ENCODE data around the gene SSB. TPM values are rescaled to one million over a fixed set of nuclear protein-coding genes. Genes with fewer than 3 reads are reported as not detected.

SSB gene
- total and polyA plus RNA-seq, 2 of the 4 experiments (the other 2 are of a cell fraction), result 41.2 to 75.5 TPM

DNA sequence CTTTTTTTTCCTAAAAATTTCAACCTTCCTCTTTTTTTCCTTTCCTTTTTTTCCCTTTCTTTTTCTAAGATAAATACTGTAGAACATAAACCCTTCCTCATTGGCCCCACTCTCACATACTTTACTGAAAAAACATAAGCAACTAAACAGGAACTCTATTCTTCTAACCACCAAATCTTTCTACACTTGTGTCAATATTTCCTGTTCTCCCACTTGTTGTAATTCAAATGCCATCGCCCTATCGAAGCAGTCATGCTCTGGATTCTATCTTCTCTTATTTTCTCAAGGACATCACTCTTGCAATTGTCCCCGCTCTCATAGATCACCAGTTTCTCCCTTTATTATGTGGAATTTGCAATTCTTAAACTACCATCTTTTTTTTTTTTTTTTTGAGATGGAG lies 20.2 kb upstream of the SSB start:
- ChIA-PET CTCF (interaction anchor here (0.6 kb wide), 1 partner anchor 43 kb away, joined by 3 read pairs; no protein-coding TSS in a partner anchor), POLR2A (ENCODE audit: unreplicated experiment) (no interaction called here)
- Histone ChIP-seq H3K4me1 (ENCODE audit: control insufficient read depth, insufficient read depth, low read length) (peaks cover 5% of the 10 kb centered on the region; the same call in 1 of the 2 replicates), H2BK20ac (ENCODE audit: low read depth, low read length) (no peak overlapping the region), H3K4me3 (ENCODE audit: insufficient read depth, low read depth, low read length) (no peak overlapping the region), H3K4ac (ENCODE audit: low read depth, low read length) (no peak overlapping the region), H3K9me1 (ENCODE audit: insufficient read depth, low read length) (no peaks in the 10 kb centered on the region), H2BK5ac (ENCODE audit: low read depth, low read length, poor library complexity, severe bottlenecking) (no peak overlapping the region), H3K14ac (replicated peaks; ENCODE audit: low read depth, low read length) (no peak overlapping the region), H2BK120ac (ENCODE audit: low read depth, low read length) (no peak overlapping the region), H3K18ac (ENCODE audit: low read depth, low read length) (no peak overlapping the region), H3K56ac (ENCODE audit: extremely low read depth, insufficient read depth, low read length) (no peak overlapping the region), H4K5ac (ENCODE audit: low read depth, low read length) (no peak overlapping the region), H4K8ac (ENCODE audit: low read depth in 2 of 2, low read length in 2 of 2) (no peak overlapping the region), H3K27ac (ENCODE audit: insufficient read depth, low read length) (no peak overlapping the region), H2AK9ac (replicated peaks; ENCODE audit: low read depth, low read length, poor library complexity) (no peak overlapping the region), H3K79me1 (ENCODE audit: low read depth in 1 of 2, low read length in 2 of 2) (no peaks in the 10 kb centered on the region), H4K20me1 (ENCODE audit: insufficient read depth, low read length) (no peaks in the 10 kb centered on the region), H3K23ac (ENCODE audit: low read depth, low read length) (no peak overlapping the region), H2BK15ac (ENCODE audit: low read depth, low read length) (no peak overlapping the region), H3K9ac (ENCODE audit: low read depth, low read length) (no peak overlapping the region), H3K27me3 (ENCODE audit: control insufficient read depth, insufficient read depth, low read length) (no peaks in the 10 kb centered on the region), H3K9me3 (ENCODE audit: control insufficient read depth, insufficient read depth, low read length) (no peaks in the 10 kb centered on the region), H2AK5ac (ENCODE audit: low read depth, low read length) (no peak overlapping the region), H4K91ac (ENCODE audit: insufficient read depth, low read depth, low read length) (no peak overlapping the region), H3K36me3 (ENCODE audit: control insufficient read depth, insufficient read depth, low read length) (no peaks in the 10 kb centered on the region), H3K4me2 (ENCODE audit: low read depth, low read length) (no peak overlapping the region), H2AFZ (replicated peaks; ENCODE audit: low read length, poor library complexity) (no peak overlapping the region)
- no peak for TF ChIP-seq RAD21 (IDR thresholded peaks at IDR 0.05; ENCODE audit: low read length)
- no peak for TF ChIP-seq MXI1 (IDR thresholded peaks at IDR 0.05; ENCODE audit: borderline replicate concordance, low read depth, low read length)
- TF ChIP-seq RFX5 (IDR thresholded peaks at IDR 0.05; ENCODE audit: low read depth, low read length), result no peak
- no peak for TF ChIP-seq CEBPB (IDR thresholded peaks at IDR 0.05; ENCODE audit: low read depth, low read length)
- TF ChIP-seq NFE2L2 (IDR thresholded peaks at IDR 0.05; ENCODE audit: low read depth, low read length), result no peak
- no peak for TF ChIP-seq CHD1 (IDR thresholded peaks at IDR 0.05; ENCODE audit: low read depth, low read length)
- TF ChIP-seq FOS (IDR thresholded peaks at IDR 0.05; ENCODE audit: low read depth, low read length), result no peak
- TF ChIP-seq RCOR1 (IDR thresholded peaks at IDR 0.05; ENCODE audit: insufficient replicate concordance, low read length), result no peak
- no peak for TF ChIP-seq MAZ (IDR thresholded peaks at IDR 0.05; ENCODE audit: borderline replicate concordance, low read depth, low read length)
- TF ChIP-seq, protein P1, sequence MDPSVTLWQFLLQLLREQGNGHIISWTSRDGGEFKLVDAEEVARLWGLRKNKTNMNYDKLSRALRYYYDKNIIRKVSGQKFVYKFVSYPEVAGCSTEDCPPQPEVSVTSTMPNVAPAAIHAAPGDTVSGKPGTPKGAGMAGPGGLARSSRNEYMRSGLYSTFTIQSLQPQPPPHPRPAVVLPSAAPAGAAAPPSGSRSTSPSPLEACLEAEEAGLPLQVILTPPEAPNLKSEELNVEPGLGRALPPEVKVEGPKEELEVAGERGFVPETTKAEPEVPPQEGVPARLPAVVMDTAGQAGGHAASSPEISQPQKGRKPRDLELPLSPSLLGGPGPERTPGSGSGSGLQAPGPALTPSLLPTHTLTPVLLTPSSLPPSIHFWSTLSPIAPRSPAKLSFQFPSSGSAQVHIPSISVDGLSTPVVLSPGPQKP (IDR thresholded peaks at IDR 0.05; ENCODE audit: borderline replicate concordance, low read depth, low read length), result no peak
- no peak for TF ChIP-seq SMC3 (IDR thresholded peaks at IDR 0.05; ENCODE audit: low read depth, low read length)
- TF ChIP-seq, protein P2, sequence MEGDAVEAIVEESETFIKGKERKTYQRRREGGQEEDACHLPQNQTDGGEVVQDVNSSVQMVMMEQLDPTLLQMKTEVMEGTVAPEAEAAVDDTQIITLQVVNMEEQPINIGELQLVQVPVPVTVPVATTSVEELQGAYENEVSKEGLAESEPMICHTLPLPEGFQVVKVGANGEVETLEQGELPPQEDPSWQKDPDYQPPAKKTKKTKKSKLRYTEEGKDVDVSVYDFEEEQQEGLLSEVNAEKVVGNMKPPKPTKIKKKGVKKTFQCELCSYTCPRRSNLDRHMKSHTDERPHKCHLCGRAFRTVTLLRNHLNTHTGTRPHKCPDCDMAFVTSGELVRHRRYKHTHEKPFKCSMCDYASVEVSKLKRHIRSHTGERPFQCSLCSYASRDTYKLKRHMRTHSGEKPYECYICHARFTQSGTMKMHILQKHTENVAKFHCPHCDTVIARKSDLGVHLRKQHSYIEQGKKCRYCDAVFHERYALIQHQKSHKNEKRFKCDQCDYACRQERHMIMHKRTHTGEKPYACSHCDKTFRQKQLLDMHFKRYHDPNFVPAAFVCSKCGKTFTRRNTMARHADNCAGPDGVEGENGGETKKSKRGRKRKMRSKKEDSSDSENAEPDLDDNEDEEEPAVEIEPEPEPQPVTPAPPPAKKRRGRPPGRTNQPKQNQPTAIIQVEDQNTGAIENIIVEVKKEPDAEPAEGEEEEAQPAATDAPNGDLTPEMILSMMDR (conservative IDR thresholded peaks at IDR 0.05; ENCODE audit: low read depth, low read length), result no peak
- TF ChIP-seq, protein P3, sequence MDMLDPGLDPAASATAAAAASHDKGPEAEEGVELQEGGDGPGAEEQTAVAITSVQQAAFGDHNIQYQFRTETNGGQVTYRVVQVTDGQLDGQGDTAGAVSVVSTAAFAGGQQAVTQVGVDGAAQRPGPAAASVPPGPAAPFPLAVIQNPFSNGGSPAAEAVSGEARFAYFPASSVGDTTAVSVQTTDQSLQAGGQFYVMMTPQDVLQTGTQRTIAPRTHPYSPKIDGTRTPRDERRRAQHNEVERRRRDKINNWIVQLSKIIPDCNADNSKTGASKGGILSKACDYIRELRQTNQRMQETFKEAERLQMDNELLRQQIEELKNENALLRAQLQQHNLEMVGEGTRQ (IDR thresholded peaks at IDR 0.05; ENCODE audit: low read depth, low read length), result no peak
- no peak for TF ChIP-seq POLR2A (IDR thresholded peaks at IDR 0.05; ENCODE audit: low read depth, low read length)
- TF ChIP-seq MAFK (IDR thresholded peaks at IDR 0.05; ENCODE audit: low read depth, low read length), result no peak
- TF ChIP-seq BHLHE40 (IDR thresholded peaks at IDR 0.05; ENCODE audit: low read depth, low read length), result no peak
- dilution Hi-C loops (cut with HindIII; ENCODE audit: low sequenced_read_pairs, unreplicated experiment), result no loop called here
- WGBS, 2 experiments (ENCODE audit: extremely low coverage in 2 of 2, insufficient read length in 1 of 2), result 100% methylated on average over 2 of the region's 3 CpGs; no CpG with 5 or more reads in 1 of the 2 experiments
- in situ Hi-C loops (cut with MboI; ENCODE audit: low sequenced_read_pairs), result no loop called here
- intact Hi-C loops (cut with micrococcal nuclease), result no loop called here
- DNase-seq (no peak), ATAC-seq (ENCODE audit: low read depth) (no peak)
- BruUV-seq (replicated peaks), result no TSS peak

All from IMR-90 (cell line).